BLaER1 treated with 17β-estradiol and CSF1 and Interleukin-3, amounts not matched to agents 10 nM and 100 nM (cell line): ENCODE results near the gene CHST7.

ENCODE experiments used
- H3K27ac ChIP-seq, 11 experiments: shearing (Covaris generic); formaldehyde crosslinking; 2 replicates each; pipeline ENCODE4 v1.8.1; 2022
- H3K27me3 ChIP-seq, 11 experiments: shearing (Covaris generic); formaldehyde crosslinking; 2 replicates each; pipeline ENCODE4 v1.8.1; 2022
- H3K36me3 ChIP-seq, 11 experiments: shearing (Covaris generic); formaldehyde crosslinking; 2 replicates each; pipeline ENCODE4 v1.8.1; 2022
- H3K4me1 ChIP-seq, 10 experiments: shearing (Covaris generic); formaldehyde crosslinking; 2 replicates each; pipeline ENCODE4 v1.8.1; 2022
- H3K4me2 ChIP-seq, 11 experiments: shearing (Covaris generic); formaldehyde crosslinking; 2 replicates each; pipeline ENCODE4 v1.8.1; 2022
- H3K4me3 ChIP-seq, 10 experiments: shearing (Covaris generic); formaldehyde crosslinking; 2 replicates each; pipeline ENCODE4 v1.8.1; 2022
- H3K9ac ChIP-seq, 11 experiments: shearing (Covaris generic); formaldehyde crosslinking; 2 replicates each; pipeline ENCODE4 v1.8.1; 2022
- H3K9me3 ChIP-seq, 11 experiments: shearing (Covaris generic); formaldehyde crosslinking; replicated peaks in 1 of 11; 2 replicates each; pipeline ENCODE4 v1.8.1; 2022
- H4K20me1 ChIP-seq, 11 experiments: shearing (Covaris generic); formaldehyde crosslinking; 2 replicates each; pipeline ENCODE4 v1.8.1; 2022
- Cebpa-rat ChIP-seq, 11 experiments: shearing (Covaris generic); IDR thresholded peaks; 2 replicates each; pipeline ENCODE4 v1.8.1; 2022

CHST7 gene

DNA sequence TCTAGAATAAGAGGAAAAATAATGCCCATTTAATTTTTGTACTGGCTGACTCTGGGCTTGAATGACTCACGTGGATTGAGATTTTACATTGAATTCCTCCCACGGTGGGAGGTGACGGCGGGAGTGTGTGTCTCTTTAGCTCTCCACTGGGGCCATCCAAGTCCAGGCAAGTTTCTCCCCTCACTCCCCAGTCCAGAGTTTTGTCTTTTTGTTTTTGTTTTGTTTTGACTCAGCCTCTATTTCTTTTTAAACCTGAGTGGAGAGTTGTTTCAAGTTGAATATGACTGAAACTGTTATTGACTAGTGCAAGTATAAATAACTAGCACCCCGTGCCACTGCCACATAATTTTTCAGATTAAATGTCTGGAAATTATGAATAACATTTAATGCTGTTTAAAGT is 13.6 kb downstream of the CHST7 start:
- Histone ChIP-seq H3K27me3 (no peaks in the 10 kb centered on the region), H3K4me3 (no peak overlapping the region; a peak in 1 of 20 replicates), H3K9ac (peak overlapping the region in 4 of 11 experiments; percentile 13 to 55 (median 38); a peak in 2 of 22 replicates), H4K20me1 (no peaks in the 10 kb centered on the region), H3K36me3 (peaks cover 0 to 10% (median 0%) of the 10 kb centered on the region in 11 experiments; a peak in 3 of 22 replicates), H3K4me1 (peaks cover 65 to 85% (median 81%) of the 10 kb centered on the region in 10 experiments), H3K27ac (peak overlapping the region in 10 of 11 experiments; percentile 16 to 69 (median 56); a peak in 15 of 22 replicates), H3K4me2 (peak overlapping the region; percentile 64 to 85 (median 73)), H3K9me3 (peaks cover 0 to 12% (median 7%) of the 10 kb centered on the region in 11 experiments; a peak in 10 of 22 replicates)
- TF ChIP-seq Cebpa-rat (IDR thresholded peaks at IDR 0.05), result no peak

GRCh38 chrX:46587753-46588171 is 14.2 kb downstream of the CHST7 start:
- peaks cover 0 to 10% (median 0%) of the 10 kb centered on the region in 11 experiments; a peak in 3 of 22 replicates for H3K36me3 ChIP-seq
- H3K4me3 ChIP-seq, result peak overlapping the region in 1 of 10 experiments; percentile 32; a peak in 2 of 20 replicates
- H3K27ac ChIP-seq, result peak overlapping the region; percentile 7 to 69 (median 58); a peak in 19 of 22 replicates
- peaks cover 0 to 12% (median 7%) of the 10 kb centered on the region in 11 experiments; a peak in 10 of 22 replicates for H3K9me3 ChIP-seq
- H4K20me1 ChIP-seq, result no peaks in the 10 kb centered on the region
- peak overlapping the region in 8 of 11 experiments; percentile 11 to 55 (median 37); a peak in 13 of 22 replicates for H3K9ac ChIP-seq
- H3K4me2 ChIP-seq, result peak overlapping the region; percentile 64 to 85 (median 73)
- H3K27me3 ChIP-seq, result no peaks in the 10 kb centered on the region
- peaks cover 64 to 79% (median 75%) of the 10 kb centered on the region in 10 experiments for H3K4me1 ChIP-seq
- no peak for TF ChIP-seq Cebpa-rat (IDR thresholded peaks at IDR 0.05)

GRCh38 chrX:46588263-46588662 is 14.7 kb downstream of the CHST7 start:
- Histone ChIP-seq H3K4me1 (peaks cover 59 to 74% (median 70%) of the 10 kb centered on the region in 10 experiments), H4K20me1 (no peaks in the 10 kb centered on the region), H3K36me3 (peaks cover 0 to 10% (median 0%) of the 10 kb centered on the region in 11 experiments; a peak in 3 of 22 replicates), H3K4me3 (peak overlapping the region in 2 of 10 experiments; percentile 27 to 32; a peak in 3 of 20 replicates), H3K9me3 (peaks cover 0 to 12% (median 7%) of the 10 kb centered on the region in 11 experiments; a peak in 10 of 22 replicates), H3K9ac (peak overlapping the region in 10 of 11 experiments; percentile 4 to 55 (median 34); a peak in 13 of 22 replicates), H3K27ac (peak overlapping the region; percentile 7 to 69 (median 58); a peak in 19 of 22 replicates), H3K27me3 (no peaks in the 10 kb centered on the region), H3K4me2 (peak overlapping the region; percentile 64 to 85 (median 73))
- TF ChIP-seq Cebpa-rat (IDR thresholded peaks at IDR 0.05), result no peak

DNA sequence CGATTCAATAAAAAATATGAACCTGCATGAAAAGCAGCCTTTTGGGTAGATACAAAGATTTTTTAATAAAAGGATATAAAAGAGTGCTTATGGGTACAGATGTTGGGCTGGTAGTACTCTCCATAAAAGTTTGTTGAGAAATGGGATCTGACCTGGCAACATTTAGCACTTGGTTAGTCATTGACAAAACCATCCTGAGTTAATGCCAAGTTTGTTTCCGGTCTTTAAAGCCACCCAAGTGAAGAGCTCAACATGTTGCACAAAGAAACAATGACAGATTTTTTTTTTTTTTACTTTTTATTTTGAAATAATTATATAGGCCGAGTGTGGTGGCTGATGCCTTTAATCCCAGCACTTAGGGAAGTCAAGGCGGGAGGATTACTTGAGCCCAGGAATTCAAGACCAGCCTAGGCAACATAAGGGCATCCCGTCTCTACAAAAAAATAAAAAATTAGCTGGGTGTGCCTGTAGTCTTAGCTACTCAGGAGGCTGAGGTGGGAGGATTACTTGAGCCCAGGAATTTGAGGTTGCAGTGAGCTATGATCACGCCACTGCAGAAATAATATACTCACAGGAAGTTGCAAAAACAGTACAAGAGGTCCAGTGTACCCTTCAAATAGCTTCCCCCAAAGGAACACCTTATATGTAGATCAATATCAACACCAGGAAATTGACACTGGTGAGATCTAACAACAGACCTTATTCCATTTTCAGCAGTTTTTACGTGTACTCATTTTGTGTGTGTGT is 16.6 kb downstream of the CHST7 start:
- no peaks in the 10 kb centered on the region for H3K27me3 ChIP-seq
- no peak for TF ChIP-seq Cebpa-rat (IDR thresholded peaks at IDR 0.05)
- peaks cover 40 to 65% (median 57%) of the 10 kb centered on the region in 10 experiments for H3K4me1 ChIP-seq
- H3K36me3 ChIP-seq, result peaks cover 0 to 10% (median 0%) of the 10 kb centered on the region in 11 experiments; a peak in 3 of 22 replicates
- H4K20me1 ChIP-seq, result no peaks in the 10 kb centered on the region
- H3K27ac ChIP-seq, result no peak overlapping the region
- H3K9me3 ChIP-seq, result peaks cover 0 to 12% (median 7%) of the 10 kb centered on the region in 11 experiments; a peak in 10 of 22 replicates
- H3K9ac ChIP-seq, result no peak overlapping the region
- H3K4me2 ChIP-seq, result peak overlapping the region; percentile 1 to 38 (median 11); a peak in 10 of 22 replicates
- no peak overlapping the region for H3K4me3 ChIP-seq

DNA sequence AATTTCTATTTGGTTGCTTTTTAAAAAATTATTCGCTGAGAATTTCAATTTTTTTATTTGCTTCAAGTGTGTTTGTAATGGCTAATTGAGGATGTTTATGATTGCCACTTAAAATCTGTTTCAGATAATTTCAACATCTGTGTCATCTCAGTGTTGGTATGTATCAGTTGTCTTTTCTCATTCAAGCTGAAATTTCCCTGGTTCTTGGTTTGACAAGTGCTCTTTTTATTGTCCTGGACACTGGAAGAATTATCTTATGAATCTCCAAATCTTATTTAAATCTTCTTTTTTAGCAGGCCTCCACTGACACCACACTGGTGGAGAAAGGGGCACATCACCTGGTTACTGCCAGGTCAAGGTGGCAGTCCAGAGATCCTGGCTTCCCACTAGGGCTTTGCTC is 21.5 kb downstream of the CHST7 start:
- peaks cover 0 to 12% (median 7%) of the 10 kb centered on the region in 11 experiments; a peak in 10 of 22 replicates for H3K9me3 ChIP-seq
- H4K20me1 ChIP-seq, result no peaks in the 10 kb centered on the region
- no peak overlapping the region for H3K9ac ChIP-seq
- H3K36me3 ChIP-seq, result peaks cover 0 to 10% (median 0%) of the 10 kb centered on the region in 11 experiments; a peak in 6 of 22 replicates
- H3K27ac ChIP-seq, result no peak overlapping the region
- no peak overlapping the region for H3K4me3 ChIP-seq
- TF ChIP-seq Cebpa-rat (IDR thresholded peaks at IDR 0.05), result no peak
- H3K4me2 ChIP-seq, result peak overlapping the region in 6 of 11 experiments; percentile 3 to 73 (median 28); a peak in 10 of 22 replicates
- H3K27me3 ChIP-seq, result no peaks in the 10 kb centered on the region
- peaks cover 9 to 33% (median 21%) of the 10 kb centered on the region in 10 experiments; a peak in 19 of 20 replicates for H3K4me1 ChIP-seq

GRCh38 chrX:46597208-46597607 is 23.6 kb downstream of the CHST7 start:
- H3K27ac ChIP-seq, result no peak overlapping the region
- peak overlapping the region in 3 of 11 experiments; percentile 15 to 57 (median 33); a peak in 4 of 22 replicates for H3K4me2 ChIP-seq
- no peaks in the 10 kb centered on the region for H3K27me3 ChIP-seq
- peaks cover 0 to 11% (median 0%) of the 10 kb centered on the region in 11 experiments; a peak in 5 of 22 replicates for H3K36me3 ChIP-seq
- no peak overlapping the region for H3K4me3 ChIP-seq
- TF ChIP-seq Cebpa-rat (IDR thresholded peaks at IDR 0.05), result no peak
- H3K9ac ChIP-seq, result no peak overlapping the region
- H4K20me1 ChIP-seq, result no peaks in the 10 kb centered on the region
- H3K4me1 ChIP-seq, result peaks cover 5 to 34% (median 17%) of the 10 kb centered on the region in 10 experiments; a peak in 17 of 20 replicates
- peaks cover 0 to under 1% (median 0%) of the 10 kb centered on the region in 11 experiments; a peak in 1 of 22 replicates for H3K9me3 ChIP-seq

GRCh38 chrX:46597771-46598170 is 24.2 kb downstream of the CHST7 start:
- H3K4me2 ChIP-seq, result peak overlapping the region in 3 of 11 experiments; percentile 15 to 57 (median 33); a peak in 4 of 22 replicates
- peaks cover 5 to 34% (median 17%) of the 10 kb centered on the region in 10 experiments; a peak in 17 of 20 replicates for H3K4me1 ChIP-seq
- no peaks in the 10 kb centered on the region for H3K27me3 ChIP-seq
- H3K4me3 ChIP-seq, result no peak overlapping the region
- peaks cover 0 to 16% (median 0%) of the 10 kb centered on the region in 11 experiments; a peak in 7 of 22 replicates for H3K36me3 ChIP-seq
- no peak overlapping the region for H3K9ac ChIP-seq
- H4K20me1 ChIP-seq, result no peaks in the 10 kb centered on the region
- H3K27ac ChIP-seq, result no peak overlapping the region
- peaks cover 0 to 7% (median 0%) of the 10 kb centered on the region in 11 experiments; a peak in 1 of 22 replicates for H3K9me3 ChIP-seq
- no peak for TF ChIP-seq Cebpa-rat (IDR thresholded peaks at IDR 0.05)

DNA sequence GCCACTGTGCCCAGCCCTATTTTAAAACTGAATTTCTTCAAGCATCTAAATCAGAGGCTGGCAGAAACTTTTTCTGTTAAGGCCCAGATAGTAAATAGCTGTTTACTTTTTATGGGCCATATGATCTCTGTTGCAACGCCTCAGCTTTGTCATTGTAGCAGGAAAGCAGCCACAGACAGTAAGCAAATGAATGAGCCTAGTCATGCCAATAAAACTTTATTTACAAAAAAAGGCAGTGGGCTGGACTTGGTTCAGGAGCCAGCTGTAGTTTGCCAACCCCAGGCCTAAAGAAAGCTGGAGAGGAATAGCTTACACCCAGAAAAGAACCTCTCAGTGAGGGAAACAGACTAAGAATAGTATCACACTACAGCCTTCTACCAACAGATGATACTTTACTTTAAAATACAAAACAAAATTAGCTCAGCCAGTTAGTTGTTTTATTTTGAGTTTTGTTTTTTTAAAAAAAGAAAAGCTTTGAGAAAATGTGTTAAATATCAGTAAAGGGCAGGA is 25.5 kb downstream of the CHST7 start:
- no peak overlapping the region for H3K27ac ChIP-seq
- H4K20me1 ChIP-seq, result no peaks in the 10 kb centered on the region
- peaks cover 5 to 35% (median 15%) of the 10 kb centered on the region in 10 experiments; a peak in 17 of 20 replicates for H3K4me1 ChIP-seq
- no peak overlapping the region for H3K9ac ChIP-seq
- H3K36me3 ChIP-seq, result peaks cover 0 to 21% (median 0%) of the 10 kb centered on the region in 11 experiments; a peak in 7 of 22 replicates
- no peak overlapping the region for H3K4me3 ChIP-seq
- H3K27me3 ChIP-seq, result no peaks in the 10 kb centered on the region
- H3K9me3 ChIP-seq, result peaks cover 0 to 10% (median 0%) of the 10 kb centered on the region in 11 experiments; a peak in 3 of 22 replicates
- 0 out of 22 replicates have a peak overlapping the region, but pooled peaks of 2 of the 11 experiments have one; percentile 5 to 8 for H3K4me2 ChIP-seq
- TF ChIP-seq Cebpa-rat (IDR thresholded peaks at IDR 0.05), result no peak
